ENCODE measurements around the gene SLC22A7. TPM values are rescaled to one million over a fixed set of nuclear protein-coding genes. Genes with fewer than 3 reads are reported as not detected.

SLC22A7 gene
- total RNA-seq, 4 donors from 2014 or later = not detected

GRCh38 chr6:43286456-43286979, 11.5 kb upstream of the SLC22A7 start:
- no peak for DNase-seq (ENCODE audit: low spot score in 2 of 2)
- peaks cover 9% of the 10 kb centered on the region for H3K4me1 ChIP-seq

GRCh38 chr6:43286980-43287716, 10.9 kb upstream of the SLC22A7 start:
- WGBS = 84% methylated on average over 7 of the region's 10 CpGs
- no peak for TF ChIP-seq POLR2AphosphoS5 (IDR thresholded peaks at IDR 0.05)
- H3K27me3 ChIP-seq = peaks cover 47% of the 10 kb centered on the region
- no peaks in the 10 kb centered on the region for H3K36me3 ChIP-seq
- no peaks in the 10 kb centered on the region for H3K9me3 ChIP-seq
- H3K4me3 ChIP-seq = no peak overlapping the region
- H3K4me1 ChIP-seq = peaks cover 9% of the 10 kb centered on the region
- H3K27ac ChIP-seq = no peak overlapping the region
- DNase-seq (ENCODE audit: low spot score in 2 of 2) = no peak

More at GRCh38 chr6:43286456-43286979, 11.5 kb upstream of the SLC22A7 start:
- H3K36me3 ChIP-seq = no peaks in the 10 kb centered on the region
- no peak overlapping the region for H3K4me3 ChIP-seq
- H3K9me3 ChIP-seq = no peaks in the 10 kb centered on the region
- H3K27ac ChIP-seq = no peak overlapping the region
- peaks cover 47% of the 10 kb centered on the region for H3K27me3 ChIP-seq
- TF ChIP-seq EP300 (IDR thresholded peaks at IDR 0.05) = no peak
- 93% methylated on average over 3 of the region's 6 CpGs for WGBS

GRCh38 chr6:43287717-43288679, 10.1 kb upstream of the SLC22A7 start:
- 74% methylated on average over 7 of the region's 7 CpGs for WGBS
- H3K9me3 ChIP-seq = no peaks in the 10 kb centered on the region
- H3K36me3 ChIP-seq = no peaks in the 10 kb centered on the region
- TF ChIP-seq POLR2A (IDR thresholded peaks at IDR 0.05) = no peak
- H3K27me3 ChIP-seq = peaks cover 40% of the 10 kb centered on the region
- DNase-seq (ENCODE audit: low spot score in 2 of 2) = no peak
- H3K4me3 ChIP-seq = no peak overlapping the region
- H3K4me1 ChIP-seq = peaks cover 9% of the 10 kb centered on the region
- H3K27ac ChIP-seq = no peak overlapping the region

GRCh38 chr6:43290339-43290904, 7.6 kb upstream of the SLC22A7 start:
- TF ChIP-seq POLR2A (IDR thresholded peaks at IDR 0.05) (no peak), EP300 (IDR thresholded peaks at IDR 0.05) (no peak), POLR2AphosphoS5 (IDR thresholded peaks at IDR 0.05) (no peak), CTCF (IDR thresholded peaks at IDR 0.05) (no peak)
- Histone ChIP-seq H3K4me1 (peaks cover under 1% of the 10 kb centered on the region), H3K4me3 (no peak overlapping the region), H3K9me3 (no peaks in the 10 kb centered on the region), H3K36me3 (no peaks in the 10 kb centered on the region), H3K27ac (no peak overlapping the region), H3K27me3 (peaks cover 16% of the 10 kb centered on the region)
- WGBS = 77% methylated on average over 3 of the region's 3 CpGs
- peak in 1 of 2 donors; percentile 11 for DNase-seq (ENCODE audit: low spot score in 2 of 2)

- H3K36me3 ChIP-seq = no peaks in the 10 kb centered on the region
- H3K4me1 ChIP-seq = no peaks in the 10 kb centered on the region
- no peak for TF ChIP-seq POLR2A (IDR thresholded peaks at IDR 0.05)
- no peak for TF ChIP-seq CTCF (IDR thresholded peaks at IDR 0.05)
- TF ChIP-seq EP300 (IDR thresholded peaks at IDR 0.05) = no peak
- TF ChIP-seq POLR2AphosphoS5 (IDR thresholded peaks at IDR 0.05) = no peak
- WGBS = 89% methylated on average over 6 of the region's 6 CpGs
- H3K9me3 ChIP-seq = no peaks in the 10 kb centered on the region
- no peak overlapping the region for H3K27ac ChIP-seq
- DNase-seq (ENCODE audit: low spot score in 2 of 2) = no peak
- no peak overlapping the region for H3K4me3 ChIP-seq
- peaks cover 11% of the 10 kb centered on the region for H3K27me3 ChIP-seq
These were observed 7.1 kb upstream of the SLC22A7 start for GRCh38 chr6:43290905-43291355.

GRCh38 chr6:43291708-43292107, 6.4 kb upstream of the SLC22A7 start:
- TF ChIP-seq POLR2AphosphoS5 (IDR thresholded peaks at IDR 0.05) (no peak), POLR2A (IDR thresholded peaks at IDR 0.05) (no peak), EP300 (IDR thresholded peaks at IDR 0.05) (no peak), CTCF (IDR thresholded peaks at IDR 0.05) (no peak)
- no peaks in the 10 kb centered on the region for H3K36me3 ChIP-seq
- H3K27ac ChIP-seq = no peak overlapping the region
- H3K4me1 ChIP-seq = no peaks in the 10 kb centered on the region
- H3K27me3 ChIP-seq = peaks cover 3% of the 10 kb centered on the region
- no peak overlapping the region for H3K4me3 ChIP-seq
- 94% methylated on average over 2 of the region's 2 CpGs for WGBS
- no peaks in the 10 kb centered on the region for H3K9me3 ChIP-seq
- no peak for DNase-seq (ENCODE audit: low spot score in 2 of 2)
